ENCODE data around the gene SHROOM3.

The SHROOM3 gene

GRCh38 chr4:76626686-76627465 lies 191.8 kb downstream of the SHROOM3 start:
- DNase-seq: no peak

- DNase-seq: no peak
These were observed 193.2 kb downstream of the SHROOM3 start for GRCh38 chr4:76628251-76628650.

- DNase-seq: no peak
These were observed 195.7 kb downstream of the SHROOM3 start for GRCh38 chr4:76630741-76631140.

GRCh38 chr4:76634220-76634619 lies 199.2 kb downstream of the SHROOM3 start:
- no peak for DNase-seq

GRCh38 chr4:76637712-76638361 lies 202.8 kb downstream of the SHROOM3 start:
- no peak for DNase-seq

GRCh38 chr4:76639288-76639687 lies 204.3 kb downstream of the SHROOM3 start:
- DNase-seq: no peak

GRCh38 chr4:76640353-76640910 lies 205.4 kb downstream of the SHROOM3 start:
- DNase-seq: no peak

GRCh38 chr4:76641351-76641750 lies 206.3 kb downstream of the SHROOM3 start:
- no peak for DNase-seq

GRCh38 chr4:76641758-76642157 lies 206.7 kb downstream of the SHROOM3 start:
- no peak for DNase-seq

- DNase-seq: no peak
These were observed 209.9 kb downstream of the SHROOM3 start for GRCh38 chr4:76644831-76645485.

- DNase-seq: no peak
These were observed 214.1 kb downstream of the SHROOM3 start for GRCh38 chr4:76649086-76649485.

- no peak for DNase-seq
These were observed 216.6 kb downstream of the SHROOM3 start for GRCh38 chr4:76651616-76652015.

GRCh38 chr4:76652389-76652788 lies 217.4 kb downstream of the SHROOM3 start:
- no peak for DNase-seq

GRCh38 chr4:76654084-76654483 lies 219.1 kb downstream of the SHROOM3 start:
- no peak for DNase-seq

GRCh38 chr4:76654791-76655190 lies 219.8 kb downstream of the SHROOM3 start:
- DNase-seq: no peak

GRCh38 chr4:76655566-76656479 lies 220.8 kb downstream of the SHROOM3 start:
- no peak for DNase-seq

- DNase-seq: no peak
These were observed 222.4 kb downstream of the SHROOM3 start for GRCh38 chr4:76657443-76657842.

GRCh38 chr4:76658231-76659102 lies 223.4 kb downstream of the SHROOM3 start:
- DNase-seq: peak; percentile 4

- no peak for DNase-seq
These were observed 224.1 kb downstream of the SHROOM3 start for GRCh38 chr4:76659103-76659490.

GRCh38 chr4:76663824-76664223 lies 228.8 kb downstream of the SHROOM3 start:
- DNase-seq: no peak

GRCh38 chr4:76665153-76665552 lies 230.1 kb downstream of the SHROOM3 start:
- DNase-seq: no peak

- DNase-seq: no peak
These were observed 230.7 kb downstream of the SHROOM3 start for GRCh38 chr4:76665721-76666120.

Measured in MV-4-11 (cell line).